GM18519 (cell line): Measurements from ENCODE around the gene CTAG1B.
"Not testable (repeated sequence)": the region's sequence is repeated elsewhere in the genome, so short reads cannot be mapped to it uniquely, and the experiment has no call there.

ENCODE experiments used
- ATAC-seq: cut with Tn5 transposase; IDR thresholded peaks from one replicate; pipeline ENCODE4 v1.9.1; 2021; ENCODE audit warnings: mild to moderate bottlenecking, moderate library complexity; ENCODE audit not compliant: unreplicated experiment, low FRiP score

CTAG1B gene

GRCh38 chrX:154619182-154619581 is at the start of gene CTAG1B:
Gene CTAG1B, minus strand, starts transcription at chrX:154619282. Its CDS starts 64 bp downstream, at chrX:154619218.
- ATAC-seq: not testable (repeated sequence)

GRCh38 chrX:154661899-154662298 is 42.8 kb upstream of the CTAG1B start:
- ATAC-seq: no peak

- ATAC-seq: no peak
Observed at GRCh38 chrX:154661170-154661569, 42.1 kb upstream of the CTAG1B start.

- no peak for ATAC-seq
Observed at GRCh38 chrX:154660541-154660940, 41.5 kb upstream of the CTAG1B start.

GRCh38 chrX:154658957-154659356 is 39.9 kb upstream of the CTAG1B start:
- ATAC-seq: no peak

GRCh38 chrX:154658187-154658586 is 39.1 kb upstream of the CTAG1B start:
- ATAC-seq: no peak

- no peak for ATAC-seq
Observed at GRCh38 chrX:154657226-154657805, 38.2 kb upstream of the CTAG1B start.

GRCh38 chrX:154655786-154656185 is 36.7 kb upstream of the CTAG1B start:
- no peak for ATAC-seq

GRCh38 chrX:154655346-154655745 is 36.3 kb upstream of the CTAG1B start:
- no peak for ATAC-seq

- no peak for ATAC-seq
Observed at GRCh38 chrX:154654925-154655324, 35.8 kb upstream of the CTAG1B start.

GRCh38 chrX:154654372-154654771 is 35.3 kb upstream of the CTAG1B start:
- ATAC-seq: no peak

- ATAC-seq: not testable (repeated sequence)
Observed at GRCh38 chrX:154653413-154653812, 34.3 kb upstream of the CTAG1B start, which contains the start of gene CTAG2. Gene CTAG2, minus strand, starts transcription at chrX:154653579. Its CDS starts 64 bp downstream, at chrX:154653515.

GRCh38 chrX:154653048-154653401 is 33.9 kb upstream of the CTAG1B start:
- ATAC-seq: no peak

GRCh38 chrX:154652311-154653047 is 33.4 kb upstream of the CTAG1B start:
- ATAC-seq: no peak

- no peak for ATAC-seq
Observed at GRCh38 chrX:154650221-154650510, 31.1 kb upstream of the CTAG1B start.

GRCh38 chrX:154649503-154650220 is 30.6 kb upstream of the CTAG1B start:
- no peak for ATAC-seq

- no peak for ATAC-seq
Observed at GRCh38 chrX:154648931-154649330, 29.8 kb upstream of the CTAG1B start.

- ATAC-seq: not testable (repeated sequence)
Observed at GRCh38 chrX:154645745-154646378, 26.8 kb upstream of the CTAG1B start.

- not testable (repeated sequence) for ATAC-seq
Observed at GRCh38 chrX:154643708-154644107, 24.6 kb upstream of the CTAG1B start.

- ATAC-seq: not testable (repeated sequence)
Observed at GRCh38 chrX:154641740-154642139, 22.7 kb upstream of the CTAG1B start.

- ATAC-seq: not testable (repeated sequence)
Observed at GRCh38 chrX:154633661-154634060, 14.6 kb upstream of the CTAG1B start.
